ENCODE data around the gene IGFALS.
A peak's percentile ranks its signal among the peaks of the same experiment; 100 is the strongest.

IGFALS gene

DNA sequence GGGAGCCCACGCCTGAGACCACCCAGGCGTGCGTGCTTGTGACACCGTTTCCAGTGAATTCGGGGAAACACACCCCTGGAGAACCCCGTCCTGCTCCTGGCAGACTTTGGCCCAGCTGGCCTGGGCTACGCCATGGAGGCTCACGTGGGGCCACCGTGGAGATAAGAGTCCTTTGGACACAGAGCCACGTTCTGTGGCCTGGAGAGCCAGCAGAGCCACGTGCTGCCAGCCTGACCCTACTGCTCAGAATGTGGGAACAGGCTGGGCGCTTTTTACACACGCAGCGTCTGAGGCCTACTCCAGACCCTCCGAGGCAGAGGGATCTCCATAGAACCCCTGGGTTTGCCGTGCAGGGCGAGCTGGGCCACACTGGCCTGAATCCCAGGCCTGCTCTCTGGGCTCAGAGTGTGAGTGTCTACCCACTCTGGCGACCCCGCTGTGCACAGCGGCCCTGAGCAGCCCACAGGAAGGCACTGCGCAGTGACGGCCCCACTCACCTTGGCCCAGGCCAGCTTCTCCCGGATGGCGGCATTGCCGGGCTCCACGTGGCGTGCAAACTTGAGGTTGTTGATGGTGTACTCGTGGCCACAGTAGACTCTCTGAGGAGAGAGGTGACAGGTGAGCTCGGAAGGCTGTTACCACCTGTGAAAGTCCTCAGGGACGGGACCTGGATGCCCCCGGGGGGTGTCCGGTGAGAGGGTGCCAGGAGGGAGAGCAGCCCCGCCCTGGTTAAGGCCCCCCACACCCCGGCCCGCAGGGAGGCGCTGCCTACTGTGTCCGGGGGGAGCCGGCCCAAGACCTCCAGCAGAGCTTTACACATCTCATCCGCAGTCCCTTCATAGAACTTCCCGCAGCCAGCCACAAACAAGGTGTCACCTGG, 23.1 kb upstream of the IGFALS start:
- Mint-ChIP-seq H3K4me3 (no peak overlapping the region), H3K27ac (no peak overlapping the region), H3K27me3 (ENCODE audit: low read depth) (no peaks in the 10 kb centered on the region), H3K9me3 (no peaks in the 10 kb centered on the region), H3K4me1 (no peaks in the 10 kb centered on the region), H3K36me3 (ENCODE audit: low read depth) (peaks cover 16% of the 10 kb centered on the region)
- TF ChIP-seq, protein P1, sequence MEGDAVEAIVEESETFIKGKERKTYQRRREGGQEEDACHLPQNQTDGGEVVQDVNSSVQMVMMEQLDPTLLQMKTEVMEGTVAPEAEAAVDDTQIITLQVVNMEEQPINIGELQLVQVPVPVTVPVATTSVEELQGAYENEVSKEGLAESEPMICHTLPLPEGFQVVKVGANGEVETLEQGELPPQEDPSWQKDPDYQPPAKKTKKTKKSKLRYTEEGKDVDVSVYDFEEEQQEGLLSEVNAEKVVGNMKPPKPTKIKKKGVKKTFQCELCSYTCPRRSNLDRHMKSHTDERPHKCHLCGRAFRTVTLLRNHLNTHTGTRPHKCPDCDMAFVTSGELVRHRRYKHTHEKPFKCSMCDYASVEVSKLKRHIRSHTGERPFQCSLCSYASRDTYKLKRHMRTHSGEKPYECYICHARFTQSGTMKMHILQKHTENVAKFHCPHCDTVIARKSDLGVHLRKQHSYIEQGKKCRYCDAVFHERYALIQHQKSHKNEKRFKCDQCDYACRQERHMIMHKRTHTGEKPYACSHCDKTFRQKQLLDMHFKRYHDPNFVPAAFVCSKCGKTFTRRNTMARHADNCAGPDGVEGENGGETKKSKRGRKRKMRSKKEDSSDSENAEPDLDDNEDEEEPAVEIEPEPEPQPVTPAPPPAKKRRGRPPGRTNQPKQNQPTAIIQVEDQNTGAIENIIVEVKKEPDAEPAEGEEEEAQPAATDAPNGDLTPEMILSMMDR (IDR thresholded peaks at IDR 0.05; ENCODE audit: unreplicated experiment in 3 of 3): no peak

GRCh38 chr16:1815461-1815860, 22.0 kb upstream of the IGFALS start:
- H3K36me3 Mint-ChIP-seq (ENCODE audit: low read depth): peaks cover 16% of the 10 kb centered on the region
- H3K4me1 Mint-ChIP-seq: no peaks in the 10 kb centered on the region
- no peak overlapping the region for H3K27ac Mint-ChIP-seq
- no peak overlapping the region for H3K4me3 Mint-ChIP-seq
- TF ChIP-seq, protein P1 (IDR thresholded peaks at IDR 0.05; ENCODE audit: unreplicated experiment in 3 of 3): no peak
- H3K27me3 Mint-ChIP-seq (ENCODE audit: low read depth): no peaks in the 10 kb centered on the region
- no peaks in the 10 kb centered on the region for H3K9me3 Mint-ChIP-seq

GRCh38 chr16:1812732-1813163, 19.2 kb upstream of the IGFALS start:
- TF ChIP-seq, protein P1 (IDR thresholded peaks at IDR 0.05; ENCODE audit: unreplicated experiment in 3 of 3): peak; percentile 33 to 60 (median 43)
- no peaks in the 10 kb centered on the region for H3K9me3 Mint-ChIP-seq
- H3K27me3 Mint-ChIP-seq (ENCODE audit: low read depth): no peaks in the 10 kb centered on the region
- H3K4me1 Mint-ChIP-seq: no peaks in the 10 kb centered on the region
- no peak overlapping the region for H3K27ac Mint-ChIP-seq
- H3K36me3 Mint-ChIP-seq (ENCODE audit: low read depth): peaks cover 19% of the 10 kb centered on the region
- no peak overlapping the region for H3K4me3 Mint-ChIP-seq

GRCh38 chr16:1810536-1810935, 17.0 kb upstream of the IGFALS start:
- H3K27ac Mint-ChIP-seq: no peak overlapping the region

GRCh38 chr16:1810106-1810505, 16.6 kb upstream of the IGFALS start:
- Mint-ChIP-seq H3K4me3 (no peak overlapping the region), H3K36me3 (ENCODE audit: low read depth) (peaks cover 36% of the 10 kb centered on the region), H3K27me3 (ENCODE audit: low read depth) (no peaks in the 10 kb centered on the region), H3K4me1 (no peaks in the 10 kb centered on the region), H3K9me3 (no peaks in the 10 kb centered on the region), H3K27ac (no peak overlapping the region)
- TF ChIP-seq, protein P1 (IDR thresholded peaks at IDR 0.05; ENCODE audit: unreplicated experiment in 3 of 3): no peak

More at GRCh38 chr16:1810536-1810935, 17.0 kb upstream of the IGFALS start:
- Mint-ChIP-seq H3K4me3 (no peak overlapping the region), H3K27me3 (ENCODE audit: low read depth) (no peaks in the 10 kb centered on the region), H3K9me3 (no peaks in the 10 kb centered on the region), H3K4me1 (no peaks in the 10 kb centered on the region), H3K36me3 (ENCODE audit: low read depth) (peaks cover 36% of the 10 kb centered on the region)
- TF ChIP-seq, protein P1 (IDR thresholded peaks at IDR 0.05; ENCODE audit: unreplicated experiment in 3 of 3): no peak
